Posterior vena cava (tissue), 2 donors: ENCODE data around the gene CRADD. TPM values are rescaled to one million over a fixed set of nuclear protein-coding genes. Genes with fewer than 3 reads are reported as not detected.
A peak's percentile ranks its signal among the peaks of the same experiment; 100 is the strongest.

Source experiments
- DNase-seq: peaks from one replicate; pipeline ENCODE4 v3.0.0-alpha.2; 2020; ENCODE audit warnings: low spot score
- intact Hi-C, 2 donors: fragments of 100-400 bp; cut with DNase I; formaldehyde crosslinking; loops; one replicate each; pipeline versions ENCODE4 v1.14.1 to v1.14.2; 2022 to 2023
- total RNA-seq, 2 donors: library from RNA; stranded (reverse); fragmentation: NEBNext Ultra II Directional; extraction: Animal tissue kit (Norgen Biotek cat#: 25700); gene quantifications; one replicate each; pipeline ENCODE4 v1.2.1, GENCODE V29; 2021
- donor health status: DM: yes; HTN: yes; CAD: no.
- donor health status: DM: yes; HTN: yes; CAD: no.

The CRADD gene
- total RNA-seq, 2 donors from 2014 or later: 21.6 to 22.0 TPM

GRCh38 chr12:93813972-93814821 lies 137.0 kb downstream of the CRADD start:
- intact Hi-C loops: loop anchor here in 1 of 2 donors (5.0 kb wide), 1 partner anchor 37 kb away; no protein-coding TSS in a partner anchor
- DNase-seq: peak; percentile 93

- intact Hi-C loops: no loop called here
- no peak for DNase-seq
These were observed 141.4 kb downstream of the CRADD start for GRCh38 chr12:93818488-93819049.

GRCh38 chr12:93819050-93819491 lies 141.9 kb downstream of the CRADD start:
- intact Hi-C loops: no loop called here
- DNase-seq: peak; percentile 86

GRCh38 chr12:93823616-93824391 lies 146.6 kb downstream of the CRADD start:
- intact Hi-C loops: no loop called here
- no peak for DNase-seq

GRCh38 chr12:93824514-93825500 lies 147.6 kb downstream of the CRADD start:
- DNase-seq: no peak
- intact Hi-C loops: no loop called here

- intact Hi-C loops: no loop called here
- DNase-seq: no peak
These were observed 148.3 kb downstream of the CRADD start for GRCh38 chr12:93825501-93825888.

- no peak for DNase-seq
- intact Hi-C loops: no loop called here
These were observed 148.9 kb downstream of the CRADD start for GRCh38 chr12:93825931-93826555.

GRCh38 chr12:93827179-93827578 lies 150.0 kb downstream of the CRADD start:
- DNase-seq: no peak
- intact Hi-C loops: no loop called here

- intact Hi-C loops: no loop called here
- no peak for DNase-seq
These were observed 150.5 kb downstream of the CRADD start for GRCh38 chr12:93827669-93828068.

- no peak for DNase-seq
- intact Hi-C loops: no loop called here
These were observed 151.8 kb downstream of the CRADD start for GRCh38 chr12:93829016-93829415.

- DNase-seq: no peak
- intact Hi-C loops: no loop called here
These were observed 154.2 kb downstream of the CRADD start for GRCh38 chr12:93831374-93831773.

- DNase-seq: no peak
- intact Hi-C loops: no loop called here
These were observed 155.0 kb downstream of the CRADD start for GRCh38 chr12:93832131-93832530.

- intact Hi-C loops: no loop called here
- no peak for DNase-seq
These were observed 156.8 kb downstream of the CRADD start for GRCh38 chr12:93833946-93834345.

GRCh38 chr12:93836620-93837260 lies 159.6 kb downstream of the CRADD start:
- DNase-seq: no peak
- intact Hi-C loops: no loop called here

GRCh38 chr12:93838193-93838592 lies 161.0 kb downstream of the CRADD start:
- no peak for DNase-seq
- intact Hi-C loops: no loop called here

- intact Hi-C loops: loop anchor here in 1 of 2 donors (1.0 kb wide), 1 partner anchor 19 kb away; no protein-coding TSS in a partner anchor
These were observed 161.9 kb downstream of the CRADD start for GRCh38 chr12:93839064-93839463.

GRCh38 chr12:93841671-93842070 lies 164.5 kb downstream of the CRADD start:
- intact Hi-C loops: no loop called here
- no peak for DNase-seq

More at GRCh38 chr12:93839064-93839463, 161.9 kb downstream of the CRADD start:
- no peak for DNase-seq
